Measurements from ENCODE around the gene NLRC3. TPM values are rescaled to one million over a fixed set of nuclear protein-coding genes. Genes with fewer than 3 reads are reported as not detected.
A peak's percentile ranks its signal among the peaks of the same experiment; 100 is the strongest.
"Not testable (repeated sequence)": the region's sequence is repeated elsewhere in the genome, so short reads cannot be mapped to it uniquely, and the experiment has no call there.

NLRC3 gene
- total RNA-seq, 3 donors from 2014 or later (not counting 1 experiment from before 2014, with no cell fraction given): 98.8 to 145 (median 133) TPM

GRCh38 chr16:3527216-3527829, 49.9 kb downstream of the NLRC3 start:
- H3K4me3 Mint-ChIP-seq; H3K27ac Mint-ChIP-seq; ATAC-seq; H3K27ac ChIP-seq (ENCODE audit: low read length); H3K27me3 ChIP-seq (ENCODE audit: control insufficient read depth, insufficient read depth, low read length); H3K9me3 Mint-ChIP-seq; H3K36me3 ChIP-seq (ENCODE audit: control insufficient read depth, insufficient read depth, low read length); H3K4me1 Mint-ChIP-seq; H3K36me3 Mint-ChIP-seq; H3K4me3 ChIP-seq (ENCODE audit: low read length); H3K4me1 ChIP-seq (ENCODE audit: control insufficient read depth, insufficient read depth, low read length); H3K9me3 ChIP-seq (ENCODE audit: control insufficient read depth, insufficient read depth, low read length); H3K27me3 Mint-ChIP-seq (ENCODE audit: low read depth in 2 of 2): not testable (repeated sequence)
- peak; percentile 30 to 58 for DNase-seq
- intact Hi-C loops (cut with micrococcal nuclease): loop anchor here (5.0 kb wide), 1 partner anchor 140 kb away; no protein-coding TSS in a partner anchor
- 53% methylated on average over 11 of the region's 12 CpGs for WGBS (ENCODE audit: insufficient coverage)
- peak; percentile 57 for TF ChIP-seq CTCF (IDR thresholded peaks at IDR 0.05)

DNA sequence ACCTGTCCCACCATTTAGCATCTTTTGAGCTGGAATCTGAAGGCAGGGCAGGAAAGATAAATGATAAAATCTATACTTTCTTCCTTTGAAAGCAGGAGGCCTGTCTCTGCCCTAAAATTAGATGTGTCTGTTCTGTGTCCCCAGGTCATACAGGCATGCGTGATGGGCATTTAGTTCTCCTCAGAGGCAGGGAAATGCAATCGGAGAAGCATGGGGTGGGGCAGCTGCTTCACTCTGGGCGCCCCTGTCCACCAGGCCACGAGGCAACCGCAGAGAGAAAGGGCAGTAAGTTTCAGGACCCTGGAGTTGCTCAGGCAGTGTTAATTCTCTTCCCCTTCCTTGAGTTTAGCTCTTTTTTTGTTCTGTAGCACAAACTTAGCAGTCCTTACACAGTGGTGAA, 51.3 kb downstream of the NLRC3 start:
- no peak overlapping the region for H3K27ac ChIP-seq (ENCODE audit: low read length)
- Mint-ChIP-seq H3K4me3 (no peak overlapping the region), H3K27me3 (ENCODE audit: low read depth in 2 of 2) (no peaks in the 10 kb centered on the region), H3K4me1 (peaks cover 5 to 10% of the 10 kb centered on the region in 2 donors), H3K27ac (no peak overlapping the region), H3K36me3 (no peaks in the 10 kb centered on the region), H3K9me3 (no peaks in the 10 kb centered on the region)
- H3K4me1 ChIP-seq (ENCODE audit: control insufficient read depth, insufficient read depth, low read length): no peaks in the 10 kb centered on the region
- no peak for TF ChIP-seq CTCF (IDR thresholded peaks at IDR 0.05)
- intact Hi-C loops (cut with micrococcal nuclease): loop anchor here (5.0 kb wide), 1 partner anchor 141 kb away; no protein-coding TSS in a partner anchor
- no peaks in the 10 kb centered on the region for H3K9me3 ChIP-seq (ENCODE audit: control insufficient read depth, insufficient read depth, low read length)
- H3K27me3 ChIP-seq (ENCODE audit: control insufficient read depth, insufficient read depth, low read length): no peaks in the 10 kb centered on the region
- no peak for DNase-seq
- no peak for ATAC-seq
- H3K4me3 ChIP-seq (ENCODE audit: low read length): no peak overlapping the region
- peaks cover 2% of the 10 kb centered on the region for H3K36me3 ChIP-seq (ENCODE audit: control insufficient read depth, insufficient read depth, low read length)
- 94% methylated on average over 5 of the region's 5 CpGs for WGBS (ENCODE audit: insufficient coverage)

DNA sequence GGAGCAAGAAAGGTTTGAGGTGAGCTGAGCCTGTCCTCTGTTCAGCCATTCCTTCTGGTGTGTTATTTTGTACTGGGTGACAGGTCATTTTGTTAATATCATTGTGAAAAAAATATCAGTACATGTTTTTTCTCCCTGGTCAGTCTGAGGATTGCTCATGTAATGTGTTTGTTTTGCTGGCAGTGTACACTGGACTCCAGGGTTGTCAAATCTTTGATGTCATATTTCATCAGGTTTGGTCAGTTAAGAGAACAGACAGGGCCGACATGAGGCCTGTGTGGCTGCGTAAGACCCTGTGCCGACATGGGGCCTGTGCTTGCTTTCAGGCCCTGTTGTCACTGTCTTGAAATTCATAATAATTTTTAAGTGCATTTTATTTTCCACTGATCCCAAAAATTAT, 53.9 kb downstream of the NLRC3 start:
- intact Hi-C loops (cut with micrococcal nuclease): no loop called here

More for the DNA sequence above, 53.9 kb downstream of the NLRC3 start:
- no peak for DNase-seq
- no peaks in the 10 kb centered on the region for H3K27me3 Mint-ChIP-seq (ENCODE audit: low read depth in 2 of 2)
- no peak for TF ChIP-seq CTCF (IDR thresholded peaks at IDR 0.05)
- 98% methylated on average over 3 of the region's 3 CpGs for WGBS (ENCODE audit: insufficient coverage)
- Histone ChIP-seq H3K4me1 (ENCODE audit: control insufficient read depth, insufficient read depth, low read length) (no peaks in the 10 kb centered on the region), H3K4me3 (ENCODE audit: low read length) (no peak overlapping the region), H3K9me3 (ENCODE audit: control insufficient read depth, insufficient read depth, low read length) (no peaks in the 10 kb centered on the region), H3K27me3 (ENCODE audit: control insufficient read depth, insufficient read depth, low read length) (no peaks in the 10 kb centered on the region), H3K27ac (ENCODE audit: low read length) (no peak overlapping the region), H3K36me3 (ENCODE audit: control insufficient read depth, insufficient read depth, low read length) (peaks cover 6% of the 10 kb centered on the region)
- no peak overlapping the region for H3K27ac Mint-ChIP-seq
- no peaks in the 10 kb centered on the region for H3K9me3 Mint-ChIP-seq
- no peak for ATAC-seq
- peaks cover 5 to 10% of the 10 kb centered on the region in 2 donors for H3K4me1 Mint-ChIP-seq
- H3K36me3 Mint-ChIP-seq: peaks cover 7% of the 10 kb centered on the region
- no peak overlapping the region for H3K4me3 Mint-ChIP-seq

All from natural killer cell (primary cell).